ENCODE measurements around the gene AKR7A2.
"Not testable (repeated sequence)": the region's sequence is repeated elsewhere in the genome, so short reads cannot be mapped to it uniquely, and the experiment has no call there.

Gene AKR7A2

DNA sequence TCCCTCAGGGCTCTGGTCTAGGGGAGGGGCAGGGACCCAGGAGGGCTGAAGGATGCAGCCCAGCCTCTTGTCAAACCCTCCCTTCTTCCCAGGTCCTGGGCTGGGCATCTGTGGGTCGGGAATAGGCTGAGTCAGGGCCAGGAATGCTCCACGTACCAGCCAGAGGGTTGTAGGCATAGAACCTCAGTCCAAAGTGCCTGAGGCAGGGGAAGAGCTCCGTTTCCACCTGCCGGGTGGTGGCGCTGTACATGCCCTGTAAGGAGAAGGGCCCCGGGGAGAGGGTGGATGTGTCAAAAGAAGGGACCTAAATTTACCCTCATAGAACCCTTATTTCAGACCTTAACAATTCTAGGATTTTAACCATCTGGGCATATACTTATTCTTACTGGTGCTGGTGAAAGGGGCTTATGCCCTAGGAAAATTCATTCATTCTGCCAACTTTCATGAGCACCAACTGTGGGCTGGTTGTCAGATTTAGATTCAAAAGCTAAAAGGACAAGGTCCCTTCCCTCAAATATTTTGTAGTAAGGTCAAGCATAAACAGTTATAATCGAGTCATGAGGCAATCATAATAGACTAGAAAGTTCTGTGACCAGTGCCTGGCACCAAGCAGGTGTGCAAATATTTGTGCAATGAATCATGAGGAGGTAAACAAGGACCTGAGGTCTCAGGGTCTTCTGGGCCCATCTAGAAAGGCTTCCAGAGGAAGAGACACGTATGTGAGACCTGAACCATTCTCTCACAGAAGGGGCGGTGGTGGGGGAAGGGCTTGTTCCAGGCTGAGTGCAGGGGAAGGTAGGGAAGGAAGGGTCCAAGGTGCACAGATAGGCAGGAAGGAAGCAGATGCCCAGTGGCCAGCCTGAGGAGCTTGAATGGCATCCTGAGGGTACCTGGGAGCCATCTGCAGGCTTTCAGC, 42.3 kb downstream of the AKR7A2 start:
- not testable (repeated sequence) for H3K36me3 ChIP-seq (ENCODE audit: control insufficient read depth in 1 of 2, insufficient read depth in 2 of 2, low read length in 2 of 2); H3K27ac ChIP-seq (ENCODE audit: low read length); H3K9me3 ChIP-seq (ENCODE audit: control insufficient read depth in 1 of 2, low read length in 2 of 2)

DNA sequence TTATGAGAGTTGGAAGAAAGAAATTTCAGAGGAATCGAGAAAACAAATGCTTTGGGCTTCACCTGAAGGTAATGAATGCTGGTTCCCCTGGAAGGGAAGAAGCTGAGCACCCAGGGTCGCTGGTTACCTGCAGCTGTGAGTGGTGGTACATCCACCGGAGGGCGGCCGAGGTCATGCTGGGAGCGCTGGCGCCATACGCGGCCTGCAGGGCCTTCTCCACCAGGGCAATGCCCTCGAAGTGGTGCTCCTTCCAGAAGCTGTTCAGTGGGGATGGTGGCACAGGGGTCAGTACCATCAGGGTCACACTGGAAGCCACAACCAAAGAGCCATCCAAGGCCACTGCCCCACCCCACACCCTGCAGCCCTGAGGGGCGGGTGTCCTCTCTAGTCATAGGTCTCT, 43.5 kb downstream of the AKR7A2 start:
- H3K4me3 ChIP-seq (ENCODE audit: low read depth in 1 of 2, low read length in 2 of 2), result no peak overlapping the region
- H3K27ac ChIP-seq (ENCODE audit: low read length), result no peak overlapping the region
- H3K4me1 ChIP-seq (ENCODE audit: control insufficient read depth in 1 of 2, insufficient read depth in 2 of 2, low read length in 2 of 2), result no peaks in the 10 kb centered on the region
- H3K36me3 ChIP-seq (ENCODE audit: control insufficient read depth in 1 of 2, insufficient read depth in 2 of 2, low read length in 2 of 2), result peaks cover 0 to 6% of the 10 kb centered on the region in 2 donors
- H3K27me3 ChIP-seq (ENCODE audit: low read depth, low read length), result no peaks in the 10 kb centered on the region
- no peaks in the 10 kb centered on the region for H3K9me3 ChIP-seq (ENCODE audit: control insufficient read depth in 1 of 2, low read length in 2 of 2)

More for the DNA sequence above, 42.3 kb downstream of the AKR7A2 start:
- H3K27me3 ChIP-seq (ENCODE audit: low read depth, low read length); H3K4me3 ChIP-seq (ENCODE audit: low read depth in 1 of 2, low read length in 2 of 2); H3K4me1 ChIP-seq (ENCODE audit: control insufficient read depth in 1 of 2, insufficient read depth in 2 of 2, low read length in 2 of 2): not testable (repeated sequence)

DNA sequence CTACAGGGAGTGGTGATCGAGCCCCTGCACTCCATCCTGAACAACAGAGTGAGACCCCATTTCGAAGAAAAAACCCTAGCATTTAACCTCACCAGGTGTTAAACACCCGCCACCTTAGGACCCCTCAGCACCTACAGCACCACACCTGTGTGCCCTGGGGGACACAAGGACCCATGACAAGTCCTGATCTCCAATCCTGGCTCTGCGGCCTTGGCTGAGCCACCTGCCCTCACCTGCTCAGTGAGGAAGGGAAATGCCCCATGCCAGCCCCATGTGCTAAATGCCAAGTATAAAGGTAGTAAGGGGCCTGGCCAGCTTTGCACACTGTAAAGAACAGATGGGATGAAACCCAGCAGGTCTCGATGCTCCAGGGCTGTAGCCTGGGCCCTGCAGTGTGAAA, 49.2 kb downstream of the AKR7A2 start:
- Histone ChIP-seq H3K4me1 (ENCODE audit: control insufficient read depth in 1 of 2, insufficient read depth in 2 of 2, low read length in 2 of 2) (no peaks in the 10 kb centered on the region), H3K9me3 (ENCODE audit: control insufficient read depth in 1 of 2, low read length in 2 of 2) (no peaks in the 10 kb centered on the region), H3K36me3 (ENCODE audit: control insufficient read depth in 1 of 2, insufficient read depth in 2 of 2, low read length in 2 of 2) (peaks cover 12 to 39% of the 10 kb centered on the region in 2 donors), H3K27me3 (ENCODE audit: low read depth, low read length) (no peaks in the 10 kb centered on the region), H3K4me3 (ENCODE audit: low read depth in 1 of 2, low read length in 2 of 2) (no peak overlapping the region), H3K27ac (ENCODE audit: low read length) (no peak overlapping the region)

DNA sequence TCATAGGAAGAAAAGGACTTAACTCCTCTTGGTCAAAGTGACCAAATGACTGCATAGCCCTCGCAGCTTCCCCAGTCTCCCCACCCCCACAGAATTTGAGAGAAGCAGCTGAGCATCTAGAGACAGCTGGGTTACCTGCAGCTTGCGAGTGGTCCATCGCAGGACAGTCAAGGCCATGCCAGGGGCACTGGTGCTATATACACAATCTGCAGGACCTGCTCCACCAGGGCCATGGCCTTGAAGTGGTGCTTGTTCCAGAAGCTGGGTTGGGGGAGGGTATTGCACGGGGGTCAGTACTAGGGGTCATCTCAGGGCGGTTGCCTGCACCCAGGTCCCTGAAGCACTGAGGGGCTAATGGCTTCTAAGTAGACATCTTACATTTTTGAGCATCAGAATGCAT, 49.9 kb downstream of the AKR7A2 start:
- Histone ChIP-seq H3K4me3 (ENCODE audit: low read depth in 1 of 2, low read length in 2 of 2) (no peak overlapping the region), H3K27me3 (ENCODE audit: low read depth, low read length) (no peaks in the 10 kb centered on the region), H3K27ac (ENCODE audit: low read length) (no peak overlapping the region), H3K9me3 (ENCODE audit: control insufficient read depth in 1 of 2, low read length in 2 of 2) (no peaks in the 10 kb centered on the region), H3K36me3 (ENCODE audit: control insufficient read depth in 1 of 2, insufficient read depth in 2 of 2, low read length in 2 of 2) (peaks cover 19 to 44% of the 10 kb centered on the region in 2 donors), H3K4me1 (ENCODE audit: control insufficient read depth in 1 of 2, insufficient read depth in 2 of 2, low read length in 2 of 2) (no peaks in the 10 kb centered on the region)

DNA sequence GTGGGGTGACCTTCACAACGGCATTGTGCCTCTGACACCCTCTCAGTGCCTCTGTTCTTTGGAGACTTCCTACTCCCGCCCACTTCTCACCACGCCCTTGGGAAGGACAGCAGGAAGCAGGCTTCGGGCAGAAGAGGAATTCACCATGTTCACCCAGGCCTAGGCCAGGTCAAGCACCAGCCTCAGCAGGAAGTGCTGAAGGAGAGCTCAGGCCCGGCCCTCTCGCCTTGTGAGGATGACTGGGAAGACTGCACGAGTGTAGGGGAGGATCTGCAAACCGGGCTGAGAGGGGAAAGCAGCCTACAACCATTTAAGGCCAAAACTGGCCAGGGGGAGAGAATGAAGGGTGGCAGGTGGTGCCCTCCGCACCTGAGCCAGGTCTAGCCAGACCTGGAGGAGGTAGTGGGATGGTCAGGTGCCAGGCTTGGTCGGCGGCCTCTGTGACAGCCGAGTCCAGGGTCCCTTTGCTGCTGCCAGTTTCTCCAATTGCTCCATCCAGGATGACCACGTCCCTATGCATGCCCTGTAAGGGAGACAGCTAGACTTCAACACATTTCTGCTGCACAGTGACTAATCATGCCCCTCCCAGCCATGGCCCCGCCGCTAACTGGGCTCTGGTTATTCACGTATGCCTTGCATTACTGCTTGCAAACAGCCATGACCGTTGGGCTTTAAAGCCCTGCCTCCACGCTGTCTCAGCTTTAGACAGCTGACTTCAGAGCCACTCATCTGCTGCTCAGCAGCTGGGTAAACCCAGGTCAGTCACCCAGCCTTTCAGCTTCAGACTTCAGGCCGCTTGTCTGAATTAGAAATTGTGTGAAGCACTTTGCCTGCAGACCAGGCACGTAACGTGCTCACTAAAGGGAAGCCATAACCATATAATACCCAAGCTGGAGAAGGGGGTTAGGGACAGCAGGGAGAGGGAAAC, 51.5 kb downstream of the AKR7A2 start:
- Histone ChIP-seq H3K9me3 (ENCODE audit: control insufficient read depth in 1 of 2, low read length in 2 of 2) (no peaks in the 10 kb centered on the region), H3K27ac (ENCODE audit: low read length) (no peak overlapping the region), H3K4me1 (ENCODE audit: control insufficient read depth in 1 of 2, insufficient read depth in 2 of 2, low read length in 2 of 2) (no peaks in the 10 kb centered on the region), H3K36me3 (ENCODE audit: control insufficient read depth in 1 of 2, insufficient read depth in 2 of 2, low read length in 2 of 2) (peaks cover 28 to 54% of the 10 kb centered on the region in 2 donors), H3K27me3 (ENCODE audit: low read depth, low read length) (no peaks in the 10 kb centered on the region), H3K4me3 (ENCODE audit: low read depth in 1 of 2, low read length in 2 of 2) (no peak overlapping the region)

DNA sequence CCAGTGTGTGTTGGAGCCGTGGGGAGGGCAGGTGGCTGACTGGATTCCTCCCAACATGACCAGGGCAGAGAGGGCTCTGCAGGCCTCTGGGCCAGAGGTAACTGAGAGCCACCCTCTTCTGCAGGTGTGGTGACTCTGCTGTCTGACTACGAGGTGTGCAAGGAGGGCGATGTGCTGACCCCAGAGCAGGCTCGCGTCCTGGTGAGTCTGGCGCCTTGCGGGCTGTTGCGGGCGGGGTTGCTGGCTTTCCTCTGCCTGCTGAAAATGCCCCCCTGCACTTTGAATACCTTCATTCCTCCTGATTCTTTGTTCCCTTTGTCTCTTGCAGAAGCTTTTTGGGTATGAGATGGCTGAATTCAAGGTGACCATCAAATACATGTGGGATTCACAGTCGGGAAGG, 53.6 kb downstream of the AKR7A2 start:
- no peak overlapping the region for H3K27ac ChIP-seq (ENCODE audit: low read length)
- H3K4me1 ChIP-seq (ENCODE audit: control insufficient read depth in 1 of 2, insufficient read depth in 2 of 2, low read length in 2 of 2), result peaks cover under 1 to 7% of the 10 kb centered on the region in 2 donors
- H3K36me3 ChIP-seq (ENCODE audit: control insufficient read depth in 1 of 2, insufficient read depth in 2 of 2, low read length in 2 of 2), result peaks cover 33 to 54% of the 10 kb centered on the region in 2 donors
- H3K27me3 ChIP-seq (ENCODE audit: low read depth, low read length), result no peaks in the 10 kb centered on the region
- H3K9me3 ChIP-seq (ENCODE audit: control insufficient read depth in 1 of 2, low read length in 2 of 2), result no peaks in the 10 kb centered on the region
- H3K4me3 ChIP-seq (ENCODE audit: low read depth in 1 of 2, low read length in 2 of 2), result no peak overlapping the region

DNA sequence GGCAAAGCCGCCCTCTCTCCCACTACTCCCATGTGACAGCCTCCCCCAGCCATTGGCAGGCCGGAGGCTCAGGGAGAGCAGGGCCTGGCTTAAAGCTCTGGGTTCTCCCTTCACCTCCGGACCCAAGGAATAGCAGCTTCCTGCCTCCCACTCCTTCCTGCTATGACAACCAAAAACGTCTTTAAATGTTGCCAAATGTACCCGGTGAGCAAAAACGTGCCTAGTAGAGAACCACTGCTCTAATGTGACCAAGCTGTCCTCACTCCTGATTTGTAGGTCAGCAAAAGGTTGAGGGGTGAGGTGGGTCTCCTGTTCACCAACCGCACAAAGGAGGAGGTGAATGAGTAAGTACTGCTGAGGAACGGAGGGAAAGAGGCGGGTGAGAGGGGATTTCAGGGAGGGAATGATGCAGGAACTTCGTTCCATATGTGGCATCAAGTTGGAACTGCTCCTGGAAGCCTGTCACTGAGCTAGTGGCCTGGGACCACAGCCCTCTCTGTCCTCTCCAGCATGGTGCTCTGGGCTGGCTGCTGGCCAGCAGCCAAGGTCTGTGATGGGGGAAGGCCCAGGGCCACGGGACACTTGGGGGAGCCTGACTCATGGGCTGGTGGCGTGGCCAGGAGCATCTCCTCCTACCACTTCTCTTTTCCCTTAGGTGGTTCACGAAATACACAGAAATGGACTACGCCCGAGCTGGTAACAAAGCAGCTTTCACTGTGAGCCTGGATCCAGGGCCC, 54.6 kb downstream of the AKR7A2 start:
- Histone ChIP-seq H3K4me3 (ENCODE audit: low read depth in 1 of 2, low read length in 2 of 2) (no peak overlapping the region), H3K27ac (ENCODE audit: low read length) (no peak overlapping the region), H3K27me3 (ENCODE audit: low read depth, low read length) (no peaks in the 10 kb centered on the region), H3K4me1 (ENCODE audit: control insufficient read depth in 1 of 2, insufficient read depth in 2 of 2, low read length in 2 of 2) (peaks cover 7 to 17% of the 10 kb centered on the region in 2 donors), H3K36me3 (ENCODE audit: control insufficient read depth in 1 of 2, insufficient read depth in 2 of 2, low read length in 2 of 2) (peaks cover 33 to 54% of the 10 kb centered on the region in 2 donors), H3K9me3 (ENCODE audit: control insufficient read depth in 1 of 2, low read length in 2 of 2) (no peaks in the 10 kb centered on the region)

DNA sequence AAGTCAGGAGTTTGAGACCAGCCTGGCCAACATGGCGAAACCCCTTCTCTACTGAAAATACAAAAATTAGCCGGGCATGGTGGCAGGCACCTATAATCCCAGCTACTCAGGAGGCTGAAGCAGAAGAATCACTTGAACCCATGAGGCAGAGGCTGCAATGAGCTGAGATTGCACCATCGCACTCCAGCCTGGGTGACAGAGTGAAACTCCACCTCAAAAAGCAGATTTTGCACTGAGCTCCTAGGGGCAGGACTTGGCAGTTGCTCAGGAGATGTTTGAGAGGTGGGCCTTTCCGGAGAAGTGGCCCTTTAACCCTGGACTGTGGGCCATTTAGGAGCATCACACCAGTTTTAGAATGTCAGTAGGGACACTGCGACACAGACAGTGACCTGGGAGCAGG, 55.6 kb downstream of the AKR7A2 start:
- not testable (repeated sequence) for H3K27me3 ChIP-seq (ENCODE audit: low read depth, low read length); H3K27ac ChIP-seq (ENCODE audit: low read length); H3K9me3 ChIP-seq (ENCODE audit: control insufficient read depth in 1 of 2, low read length in 2 of 2); H3K4me3 ChIP-seq (ENCODE audit: low read depth in 1 of 2, low read length in 2 of 2)
- H3K36me3 ChIP-seq (ENCODE audit: control insufficient read depth in 1 of 2, insufficient read depth in 2 of 2, low read length in 2 of 2), result peaks cover 33 to 54% of the 10 kb centered on the region in 2 donors
- H3K4me1 ChIP-seq (ENCODE audit: control insufficient read depth in 1 of 2, insufficient read depth in 2 of 2, low read length in 2 of 2), result peaks cover 7 to 20% of the 10 kb centered on the region in 2 donors

DNA sequence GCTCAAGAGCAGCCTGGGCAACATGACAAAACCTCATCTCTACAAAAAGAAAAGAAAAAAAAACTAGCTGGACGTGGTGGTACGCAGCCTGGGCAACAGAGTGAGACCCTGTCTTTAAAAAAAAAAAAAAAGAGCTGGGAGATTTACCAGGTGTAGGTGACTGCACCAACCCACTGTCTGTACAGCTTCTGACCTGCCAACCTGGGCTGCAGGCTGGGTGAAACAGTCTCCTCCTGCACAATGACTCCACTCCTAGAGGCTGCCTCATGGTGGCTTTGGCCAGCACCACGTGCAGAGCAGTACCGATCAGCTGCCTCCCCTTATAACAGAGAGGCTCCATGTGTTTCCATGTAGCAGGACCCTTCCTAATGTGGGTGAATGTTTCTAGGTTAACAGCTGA, 56.7 kb downstream of the AKR7A2 start:
- H3K27me3 ChIP-seq (ENCODE audit: low read depth, low read length), result no peaks in the 10 kb centered on the region
- H3K9me3 ChIP-seq (ENCODE audit: control insufficient read depth in 1 of 2, low read length in 2 of 2), result no peaks in the 10 kb centered on the region
- peaks cover 33 to 46% of the 10 kb centered on the region in 2 donors for H3K36me3 ChIP-seq (ENCODE audit: control insufficient read depth in 1 of 2, insufficient read depth in 2 of 2, low read length in 2 of 2)
- H3K27ac ChIP-seq (ENCODE audit: low read length), result no peak overlapping the region
- peaks cover 13 to 28% of the 10 kb centered on the region in 2 donors for H3K4me1 ChIP-seq (ENCODE audit: control insufficient read depth in 1 of 2, insufficient read depth in 2 of 2, low read length in 2 of 2)
- no peak overlapping the region for H3K4me3 ChIP-seq (ENCODE audit: low read depth in 1 of 2, low read length in 2 of 2)

DNA sequence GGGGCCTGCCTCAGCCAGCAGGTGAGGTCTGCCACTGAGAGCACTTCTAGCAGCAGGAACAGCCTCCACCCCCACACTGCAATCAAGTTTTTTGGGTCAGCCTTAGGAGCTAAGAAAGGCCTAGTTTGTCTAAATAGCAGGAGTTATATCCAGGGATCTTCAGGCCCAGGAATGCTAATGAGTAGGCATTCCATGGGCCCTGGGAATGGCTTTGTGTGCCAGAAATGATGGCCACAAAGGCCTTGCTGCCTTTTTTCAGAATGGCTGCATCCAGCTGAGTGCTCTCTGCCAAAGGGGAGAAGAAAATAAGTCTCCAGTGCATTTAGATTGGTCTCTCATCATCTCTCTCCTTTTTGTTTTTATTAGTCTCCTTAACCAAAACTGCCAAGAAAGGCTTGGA, 57.5 kb downstream of the AKR7A2 start:
- peaks cover 15 to 35% of the 10 kb centered on the region in 2 donors for H3K4me1 ChIP-seq (ENCODE audit: control insufficient read depth in 1 of 2, insufficient read depth in 2 of 2, low read length in 2 of 2)

More for the DNA sequence above, 57.5 kb downstream of the AKR7A2 start:
- no peaks in the 10 kb centered on the region for H3K27me3 ChIP-seq (ENCODE audit: low read depth, low read length)
- no peak overlapping the region for H3K27ac ChIP-seq (ENCODE audit: low read length)
- no peaks in the 10 kb centered on the region for H3K9me3 ChIP-seq (ENCODE audit: control insufficient read depth in 1 of 2, low read length in 2 of 2)
- no peak overlapping the region for H3K4me3 ChIP-seq (ENCODE audit: low read depth in 1 of 2, low read length in 2 of 2)
- peaks cover 27 to 38% of the 10 kb centered on the region in 2 donors for H3K36me3 ChIP-seq (ENCODE audit: control insufficient read depth in 1 of 2, insufficient read depth in 2 of 2, low read length in 2 of 2)

Data from muscle layer of duodenum (tissue), 2 donors.